GM12864 (cell line): ENCODE data around the gene WNT10A.

Experiments
- DNase-seq: peaks from one replicate; pipeline ENCODE4 v3.0.0-alpha.2; 2011; ENCODE audit warnings: low read depth
- H3K4me3 ChIP-seq: 2 replicates; pipeline ENCODE4 v1.5.1; 2011; ENCODE audit warnings: mild to moderate bottlenecking, low read depth, low read length, control low read depth
- CTCF ChIP-seq: IDR thresholded peaks from 2 replicates; pipeline ENCODE4 v1.5.1; 2011; ENCODE audit warnings: low read depth, mild to moderate bottlenecking, moderate library complexity, low read length, control low read depth, inconsistent platforms; ENCODE audit errors: missing control alignments

WNT10A gene

GRCh38 chr2:218882461-218882816, 1.8 kb downstream of the WNT10A start:
- no peak for DNase-seq
- H3K4me3 ChIP-seq: peak overlapping the region; percentile 57; the same call in 1 of the 2 replicates
- TF ChIP-seq CTCF: no peak

- DNase-seq: no peak
- peak overlapping the region; percentile 57; the same call in 1 of the 2 replicates for H3K4me3 ChIP-seq
- TF ChIP-seq CTCF: no peak
Observed at GRCh38 chr2:218882866-218883366, 2.3 kb downstream of the WNT10A start.

GRCh38 chr2:218883491-218884490, 3.1 kb downstream of the WNT10A start:
- peak overlapping the region; percentile 58 for H3K4me3 ChIP-seq
- no peak for TF ChIP-seq CTCF
- no peak for DNase-seq

GRCh38 chr2:218884519-218884918, 3.9 kb downstream of the WNT10A start:
- no peak for TF ChIP-seq CTCF
- H3K4me3 ChIP-seq: peak overlapping the region; percentile 58
- no peak for DNase-seq

- no peak for TF ChIP-seq CTCF
- no peak overlapping the region for H3K4me3 ChIP-seq
- DNase-seq: peak; percentile 83
Observed at GRCh38 chr2:218885981-218886947, 5.6 kb downstream of the WNT10A start.

- TF ChIP-seq CTCF: no peak
- no peak overlapping the region for H3K4me3 ChIP-seq
- no peak for DNase-seq
Observed at GRCh38 chr2:218887079-218887478, 6.4 kb downstream of the WNT10A start.
